Neuronal stem cell (in vitro differentiated cells): ENCODE data around the gene ZMYM2.

Experiments
- DNase-seq: peaks from one replicate; pipeline ENCODE4 v3.0.0-alpha.2; 2013; ENCODE audit warnings: low spot score
- H2AFZ ChIP-seq: one replicate; pipeline ENCODE4 v1.6.1; 2013; ENCODE audit warnings: mild to moderate bottlenecking, low read length, inconsistent platforms
- H2AK5ac ChIP-seq: 2 replicates; pipeline ENCODE4 v1.6.1; 2013; ENCODE audit warnings: low read depth, mild to moderate bottlenecking, inconsistent platforms, low read length, moderate library complexity, mixed read lengths
- H2BK120ac ChIP-seq: 2 replicates; pipeline ENCODE4 v1.6.1; 2013; ENCODE audit warnings: low read depth, mild to moderate bottlenecking, inconsistent platforms, low read length, moderate library complexity, mixed read lengths
- H2BK12ac ChIP-seq: one replicate; pipeline ENCODE4 v1.6.1; 2013; ENCODE audit warnings: low read length, inconsistent platforms
- H2BK15ac ChIP-seq: 2 replicates; pipeline ENCODE4 v1.6.1; 2013; ENCODE audit warnings: mild to moderate bottlenecking, low read length, inconsistent platforms, mixed read lengths
- H2BK5ac ChIP-seq: one replicate; pipeline ENCODE4 v1.6.1; 2013; ENCODE audit warnings: inconsistent platforms, mild to moderate bottlenecking, low read length, moderate library complexity
- H3K14ac ChIP-seq: one replicate; pipeline ENCODE4 v1.6.1; 2013; ENCODE audit warnings: low read length, inconsistent platforms
- H3K18ac ChIP-seq: 2 replicates; pipeline ENCODE4 v1.6.1; 2013; ENCODE audit warnings: low read length, inconsistent platforms
- H3K23ac ChIP-seq: 2 replicates; pipeline ENCODE4 v1.6.1; 2013; ENCODE audit warnings: low read depth, mild to moderate bottlenecking, mixed read lengths, low read length, inconsistent platforms; ENCODE audit not compliant: poor library complexity
- H3K27ac ChIP-seq: replicated peaks from 3 replicates; pipeline ENCODE4 v1.5.1; 2013; ENCODE audit warnings: low read length, inconsistent platforms
- H3K27me3 ChIP-seq, 3 experiments: 2 replicates each; pipeline ENCODE4 v1.6.1; 2013; ENCODE audit warnings: low read length in 3 of 3, mild to moderate bottlenecking in 2 of 3, inconsistent platforms in 1 of 3, low read depth in 1 of 3, mixed read lengths in 1 of 3, moderate library complexity in 1 of 3; ENCODE audit not compliant: control insufficient read depth in 3 of 3, insufficient read depth in 3 of 3
- H3K36me3 ChIP-seq, 2 donors: replicated peaks in 1 of 2; 2 replicates each; pipeline ENCODE4 v1.6.1; 2013; ENCODE audit warnings: low read length in 2 of 2; ENCODE audit not compliant: control insufficient read depth in 2 of 2, insufficient read depth in 2 of 2
- H3K4ac ChIP-seq: 2 replicates; pipeline ENCODE4 v1.6.1; 2013; ENCODE audit warnings: inconsistent platforms, mild to moderate bottlenecking, low read length, moderate library complexity
- H3K4me1 ChIP-seq, 2 donors: 1 replicate in 1 of 2; 2 replicates in 1 of 2; pipeline ENCODE4 v1.6.1; 2013; ENCODE audit warnings: low read length in 2 of 2, low read depth in 1 of 2; ENCODE audit not compliant: control insufficient read depth in 2 of 2, insufficient read depth in 1 of 2
- H3K4me2 ChIP-seq: one replicate; pipeline ENCODE4 v1.6.1; 2013; ENCODE audit warnings: mild to moderate bottlenecking, low read length, inconsistent platforms; ENCODE audit not compliant: insufficient read depth, poor library complexity, severe bottlenecking
- H3K4me3 ChIP-seq, 2 donors: 2 replicates each; pipeline ENCODE4 v1.5.1; 2013; ENCODE audit warnings: low read length in 2 of 2, mild to moderate bottlenecking in 2 of 2, inconsistent platforms in 1 of 2, moderate library complexity in 1 of 2
- H3K79me1 ChIP-seq: one replicate; pipeline ENCODE4 v1.6.1; 2013; ENCODE audit warnings: low read depth, mild to moderate bottlenecking, inconsistent platforms, low read length, moderate library complexity
- H3K9ac ChIP-seq: one replicate; pipeline ENCODE4 v1.6.1; 2013; ENCODE audit warnings: mild to moderate bottlenecking, low read depth, low read length, inconsistent platforms; ENCODE audit not compliant: poor library complexity
- H3K9me3 ChIP-seq, 2 donors: replicated peaks in 1 of 2; 2 replicates each; pipeline versions ENCODE3 to v1.6.1; 2013; ENCODE audit warnings: low read length in 2 of 2, mild to moderate bottlenecking in 2 of 2, inconsistent platforms in 1 of 2, low read depth in 1 of 2, mixed read lengths in 1 of 2, moderate library complexity in 1 of 2; ENCODE audit not compliant: control insufficient read depth in 2 of 2, insufficient read depth in 1 of 2
- H4K8ac ChIP-seq: one replicate; pipeline ENCODE4 v1.6.1; 2013; ENCODE audit warnings: low read depth, mild to moderate bottlenecking, inconsistent platforms, low read length, moderate library complexity
- H4K91ac ChIP-seq: one replicate; pipeline ENCODE4 v1.6.1; 2013; ENCODE audit warnings: low read length, low read depth, mild to moderate bottlenecking, inconsistent platforms; ENCODE audit not compliant: poor library complexity
- WGBS, 2 donors: extraction: QIAGEN DNeasy Blood & Tissue Kit; methylation state at CpG; one replicate each; pipeline ENCODE4 v1.1.7; 2013; ENCODE audit warnings: missing lambda C conversion rate in 2 of 2, mixed read lengths in 1 of 2; ENCODE audit not compliant: insufficient read length in 2 of 2, insufficient replicate concordance in 1 of 2; ENCODE audit errors: extremely low coverage in 2 of 2; 5-methylcytosine and 5-hydroxymethylcytosine counted together

Gene ZMYM2

GRCh38 chr13:20124303-20124702, 165.8 kb downstream of the ZMYM2 start:
- no peak overlapping the region for H3K4me3 ChIP-seq
- H2BK15ac ChIP-seq, result no peak overlapping the region
- H2BK5ac ChIP-seq, result no peak overlapping the region
- H3K18ac ChIP-seq, result no peak overlapping the region
- H4K91ac ChIP-seq, result no peak overlapping the region
- no peak overlapping the region for H4K8ac ChIP-seq
- H3K27ac ChIP-seq, result no peak overlapping the region
- no peaks in the 10 kb centered on the region for H3K79me1 ChIP-seq
- H3K9me3 ChIP-seq, result no peaks in the 10 kb centered on the region
- no peak overlapping the region for H3K4ac ChIP-seq
- H3K23ac ChIP-seq, result no peak overlapping the region
- no peaks in the 10 kb centered on the region for H3K36me3 ChIP-seq
- H2BK120ac ChIP-seq, result no peak overlapping the region
- DNase-seq, result no peak
- H3K4me2 ChIP-seq, result no peak overlapping the region
- H2BK12ac ChIP-seq, result no peak overlapping the region
- no peak overlapping the region for H2AFZ ChIP-seq
- H3K27me3 ChIP-seq, result peaks cover 0 to 38% (median 9%) of the 10 kb centered on the region in 3 experiments
- peaks cover 0 to 3% of the 10 kb centered on the region in 2 donors for H3K4me1 ChIP-seq
- no peak overlapping the region for H2AK5ac ChIP-seq
- H3K14ac ChIP-seq, result no peak overlapping the region
- no CpG with 5 or more reads among the region's 1 CpG for whole genome bisulfite sequencing, 2 donors
- H3K9ac ChIP-seq, result no peak overlapping the region

GRCh38 chr13:20125129-20125782, 166.7 kb downstream of the ZMYM2 start:
- Histone ChIP-seq H2BK5ac (no peak overlapping the region), H2AFZ (no peak overlapping the region), H3K4me1 (peaks cover 0 to 3% of the 10 kb centered on the region in 2 donors), H3K4ac (no peak overlapping the region), H3K9ac (no peak overlapping the region), H3K27me3 (peaks cover 0 to 43% (median 17%) of the 10 kb centered on the region in 3 experiments), H3K4me3 (no peak overlapping the region), H3K14ac (no peak overlapping the region), H4K8ac (no peak overlapping the region), H2BK120ac (no peak overlapping the region), H3K27ac (no peak overlapping the region), H3K9me3 (no peaks in the 10 kb centered on the region), H2BK12ac (no peak overlapping the region), H3K79me1 (no peaks in the 10 kb centered on the region), H2BK15ac (no peak overlapping the region), H3K23ac (no peak overlapping the region), H3K18ac (no peak overlapping the region), H3K4me2 (no peak overlapping the region), H2AK5ac (no peak overlapping the region), H3K36me3 (no peaks in the 10 kb centered on the region), H4K91ac (no peak overlapping the region)
- DNase-seq, result no peak
- no CpG with 5 or more reads among the region's 4 CpGs for WGBS, 2 donors

- Histone ChIP-seq H3K27ac (no peak overlapping the region), H3K9ac (no peak overlapping the region), H2BK120ac (no peak overlapping the region), H3K14ac (no peak overlapping the region), H2BK12ac (no peak overlapping the region), H3K23ac (no peak overlapping the region), H3K4me1 (peaks cover 0 to 3% of the 10 kb centered on the region in 2 donors), H3K79me1 (no peaks in the 10 kb centered on the region), H3K4me2 (no peak overlapping the region), H4K91ac (no peak overlapping the region), H2BK15ac (no peak overlapping the region), H2BK5ac (no peak overlapping the region), H2AK5ac (no peak overlapping the region), H3K4me3 (no peak overlapping the region), H2AFZ (no peak overlapping the region), H3K18ac (no peak overlapping the region), H3K36me3 (no peaks in the 10 kb centered on the region), H3K4ac (no peak overlapping the region), H3K9me3 (no peaks in the 10 kb centered on the region), H3K27me3 (peaks cover 0 to 48% (median 19%) of the 10 kb centered on the region in 3 experiments), H4K8ac (no peak overlapping the region)
- no CpG with 5 or more reads among the region's 4 CpGs for WGBS, 2 donors
- no peak for DNase-seq
Measured at GRCh38 chr13:20125783-20126165, 167.2 kb downstream of the ZMYM2 start.

GRCh38 chr13:20126541-20127261, 168.2 kb downstream of the ZMYM2 start:
- no peak overlapping the region for H3K4me3 ChIP-seq
- WGBS, 2 donors, result no CpG with 5 or more reads among the region's 16 CpGs
- peaks cover 0 to 3% of the 10 kb centered on the region in 2 donors for H3K4me1 ChIP-seq
- H2BK5ac ChIP-seq, result no peak overlapping the region
- no peak for DNase-seq
- no peak overlapping the region for H2AK5ac ChIP-seq
- no peak overlapping the region for H4K91ac ChIP-seq
- no peak overlapping the region for H3K14ac ChIP-seq
- no peak overlapping the region for H3K18ac ChIP-seq
- H3K79me1 ChIP-seq, result no peaks in the 10 kb centered on the region
- H3K4me2 ChIP-seq, result no peak overlapping the region
- H3K9me3 ChIP-seq, result no peaks in the 10 kb centered on the region
- H3K23ac ChIP-seq, result no peak overlapping the region
- no peak overlapping the region for H4K8ac ChIP-seq
- no peak overlapping the region for H3K27ac ChIP-seq
- no peak overlapping the region for H2BK120ac ChIP-seq
- peaks cover 0 to 56% (median 19%) of the 10 kb centered on the region in 3 experiments for H3K27me3 ChIP-seq
- H2BK12ac ChIP-seq, result no peak overlapping the region
- H2BK15ac ChIP-seq, result no peak overlapping the region
- H3K36me3 ChIP-seq, result no peaks in the 10 kb centered on the region
- no peak overlapping the region for H3K4ac ChIP-seq
- H3K9ac ChIP-seq, result no peak overlapping the region
- no peak overlapping the region for H2AFZ ChIP-seq
